C4-2B (cell line): ENCODE data around the gene NKX2-3.

Source experiments
- ZFX ChIP-seq: fragments of 450-650 bp; IDR thresholded peaks from 2 replicates; pipeline ENCODE4 v1.6.1; 2017
- TF ChIP-seq, protein P1 (sequence below): fragments of 450-650 bp; conservative IDR thresholded peaks from 2 replicates; pipeline ENCODE4 v1.5.1; 2017; ENCODE audit warnings: mild to moderate bottlenecking

- TF ChIP-seq, protein P1, sequence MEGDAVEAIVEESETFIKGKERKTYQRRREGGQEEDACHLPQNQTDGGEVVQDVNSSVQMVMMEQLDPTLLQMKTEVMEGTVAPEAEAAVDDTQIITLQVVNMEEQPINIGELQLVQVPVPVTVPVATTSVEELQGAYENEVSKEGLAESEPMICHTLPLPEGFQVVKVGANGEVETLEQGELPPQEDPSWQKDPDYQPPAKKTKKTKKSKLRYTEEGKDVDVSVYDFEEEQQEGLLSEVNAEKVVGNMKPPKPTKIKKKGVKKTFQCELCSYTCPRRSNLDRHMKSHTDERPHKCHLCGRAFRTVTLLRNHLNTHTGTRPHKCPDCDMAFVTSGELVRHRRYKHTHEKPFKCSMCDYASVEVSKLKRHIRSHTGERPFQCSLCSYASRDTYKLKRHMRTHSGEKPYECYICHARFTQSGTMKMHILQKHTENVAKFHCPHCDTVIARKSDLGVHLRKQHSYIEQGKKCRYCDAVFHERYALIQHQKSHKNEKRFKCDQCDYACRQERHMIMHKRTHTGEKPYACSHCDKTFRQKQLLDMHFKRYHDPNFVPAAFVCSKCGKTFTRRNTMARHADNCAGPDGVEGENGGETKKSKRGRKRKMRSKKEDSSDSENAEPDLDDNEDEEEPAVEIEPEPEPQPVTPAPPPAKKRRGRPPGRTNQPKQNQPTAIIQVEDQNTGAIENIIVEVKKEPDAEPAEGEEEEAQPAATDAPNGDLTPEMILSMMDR, result no peak
- TF ChIP-seq ZFX, result no peak
Measured at GRCh38 chr10:99569961-99570360, 37.2 kb downstream of the NKX2-3 start.
